Sigmoid colon (tissue), 7 donors: ENCODE data around the gene NLGN1. TPM values are rescaled to one million over a fixed set of nuclear protein-coding genes. Genes with fewer than 3 reads are reported as not detected.

Experiments used
- DNase-seq: peaks from one replicate; pipeline ENCODE4 v3.0.0-alpha.2; 2019
- H3K27ac ChIP-seq, 4 donors: fragments of 200-600 bp; sonication (generic); one replicate each; pipeline ENCODE4 v1.5.1; 2016 to 2019; ENCODE audit warnings: mild to moderate bottlenecking in 1 of 4
- H3K27me3 ChIP-seq, 3 donors: fragments of 200-600 bp; sonication (generic); one replicate each; pipeline ENCODE4 v1.5.1; 2019; ENCODE audit warnings: mild to moderate bottlenecking in 1 of 3
- H3K36me3 ChIP-seq, 4 donors: fragments of 200-600 bp; sonication (generic); one replicate each; pipeline ENCODE4 v1.5.1; 2016 to 2019
- H3K4me1 ChIP-seq, 4 donors: fragments of 200-600 bp; sonication (generic); one replicate each; pipeline ENCODE4 v1.5.1; 2017 to 2019
- H3K4me3 ChIP-seq, 4 donors: fragments of 200-600 bp; sonication (generic); one replicate each; pipeline ENCODE4 v1.5.1; 2017 to 2019; ENCODE audit warnings: mild to moderate bottlenecking in 2 of 4, moderate library complexity in 1 of 4
- H3K9me3 ChIP-seq, 4 donors: fragments of 200-600 bp in 3 of 4; sonication (generic) in 3 of 4; one replicate each; pipeline versions ENCODE4 v1.5.1 to v1.6.1; 2013 to 2019
- EP300 ChIP-seq, 4 donors: sonication (generic); formaldehyde crosslinking; IDR thresholded peaks; one replicate each; pipeline ENCODE4 v1.6.1; 2017; ENCODE audit warnings: antibody characterized with exemption in 4 of 4
- POLR2A ChIP-seq, 2 donors: fragments of 450-650 bp; IDR thresholded peaks; one replicate each; pipeline ENCODE4 v1.6.1; 2016; ENCODE audit warnings: antibody characterized with exemption in 2 of 2, mild to moderate bottlenecking in 2 of 2, moderate library complexity in 2 of 2
- POLR2AphosphoS5 ChIP-seq, 4 donors: sonication (generic); formaldehyde crosslinking; IDR thresholded peaks; one replicate each; pipeline ENCODE4 v1.6.1; 2017; ENCODE audit warnings: antibody characterized with exemption in 4 of 4
- WGBS, 2 donors: extraction: QIAGEN DNeasy Blood & Tissue Kit; methylation state at CpG; one replicate each; pipeline ENCODE4 v1.1.7; 2013; 5-methylcytosine and 5-hydroxymethylcytosine counted together
- intact Hi-C: fragments of 100-400 bp; cut with DNase I; formaldehyde crosslinking; loops from one replicate; pipeline ENCODE4 v1.15.1; 2023
- polyA plus RNA-seq, 3 donors: library from polyadenylated mRNA; stranded (reverse); fragments of 200-250 nt; gene quantifications; one replicate each; pipeline ENCODE4 v1.2.3, GENCODE V29; 2013
- total RNA-seq, 4 donors: library from RNA; depleted of rRNA; stranded (reverse); fragments of >200 nt; gene quantifications; one replicate each; pipeline ENCODE4 v1.1.0, GENCODE V29; 2016
- TF ChIP-seq, protein P1 (sequence below), 4 experiments: fragments of 450-650 bp in 3 of 4; fragments of 200-600 bp in 1 of 4; IDR thresholded peaks; one replicate each; pipeline ENCODE4 v1.5.1; 2016 to 2019; ENCODE audit warnings: antibody characterized with exemption in 4 of 4, mild to moderate bottlenecking in 3 of 4, moderate library complexity in 2 of 4
- donor health status: healthy with polysubstance abuse.
- donor health status: Bipolar disorder and iron deficiency.
- donor health status: healthy.

NLGN1 gene
- total and polyA plus RNA-seq, 7 donors, result under 0.01 to 33.5 (median 28.3) TPM; not detected in 1

DNA sequence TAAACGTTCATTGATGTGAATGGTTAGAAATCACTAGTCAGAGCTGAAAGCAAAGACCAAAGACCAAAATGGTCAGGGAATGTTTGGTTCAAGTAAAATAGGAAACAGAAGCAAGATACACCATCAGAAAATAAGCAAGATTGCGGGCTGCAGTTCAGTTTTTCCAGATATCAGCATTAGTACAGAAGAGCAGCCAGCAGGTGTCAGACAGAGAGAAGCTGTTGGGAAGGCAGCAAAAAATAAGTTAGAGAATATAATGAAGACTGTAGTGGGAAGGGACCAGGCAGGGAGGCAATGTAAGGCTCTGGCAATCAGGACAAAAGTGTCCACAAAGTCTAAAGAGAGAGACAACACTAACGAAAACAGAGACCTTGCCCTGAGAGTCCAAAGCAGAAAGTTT lies 822.2 kb downstream of the NLGN1 start:
- Histone ChIP-seq H3K36me3 (no peaks in the 10 kb centered on the region), H3K9me3 (no peaks in the 10 kb centered on the region), H3K27me3 (no peaks in the 10 kb centered on the region), H3K27ac (no peak overlapping the region), H3K4me1 (peaks cover 0 to 3% (median 0%) of the 10 kb centered on the region in 4 donors), H3K4me3 (no peak overlapping the region)
- TF ChIP-seq POLR2AphosphoS5 (IDR thresholded peaks at IDR 0.05) (no peak), POLR2A (IDR thresholded peaks at IDR 0.05) (no peak), EP300 (IDR thresholded peaks at IDR 0.05) (no peak)
- TF ChIP-seq, protein P1, sequence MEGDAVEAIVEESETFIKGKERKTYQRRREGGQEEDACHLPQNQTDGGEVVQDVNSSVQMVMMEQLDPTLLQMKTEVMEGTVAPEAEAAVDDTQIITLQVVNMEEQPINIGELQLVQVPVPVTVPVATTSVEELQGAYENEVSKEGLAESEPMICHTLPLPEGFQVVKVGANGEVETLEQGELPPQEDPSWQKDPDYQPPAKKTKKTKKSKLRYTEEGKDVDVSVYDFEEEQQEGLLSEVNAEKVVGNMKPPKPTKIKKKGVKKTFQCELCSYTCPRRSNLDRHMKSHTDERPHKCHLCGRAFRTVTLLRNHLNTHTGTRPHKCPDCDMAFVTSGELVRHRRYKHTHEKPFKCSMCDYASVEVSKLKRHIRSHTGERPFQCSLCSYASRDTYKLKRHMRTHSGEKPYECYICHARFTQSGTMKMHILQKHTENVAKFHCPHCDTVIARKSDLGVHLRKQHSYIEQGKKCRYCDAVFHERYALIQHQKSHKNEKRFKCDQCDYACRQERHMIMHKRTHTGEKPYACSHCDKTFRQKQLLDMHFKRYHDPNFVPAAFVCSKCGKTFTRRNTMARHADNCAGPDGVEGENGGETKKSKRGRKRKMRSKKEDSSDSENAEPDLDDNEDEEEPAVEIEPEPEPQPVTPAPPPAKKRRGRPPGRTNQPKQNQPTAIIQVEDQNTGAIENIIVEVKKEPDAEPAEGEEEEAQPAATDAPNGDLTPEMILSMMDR (IDR thresholded peaks at IDR 0.05), result no peak
- DNase-seq, result no peak
- intact Hi-C loops, result no loop called here
- WGBS, 2 donors, result 60 to 62% methylated on average over 3 of the region's 3 CpGs

DNA sequence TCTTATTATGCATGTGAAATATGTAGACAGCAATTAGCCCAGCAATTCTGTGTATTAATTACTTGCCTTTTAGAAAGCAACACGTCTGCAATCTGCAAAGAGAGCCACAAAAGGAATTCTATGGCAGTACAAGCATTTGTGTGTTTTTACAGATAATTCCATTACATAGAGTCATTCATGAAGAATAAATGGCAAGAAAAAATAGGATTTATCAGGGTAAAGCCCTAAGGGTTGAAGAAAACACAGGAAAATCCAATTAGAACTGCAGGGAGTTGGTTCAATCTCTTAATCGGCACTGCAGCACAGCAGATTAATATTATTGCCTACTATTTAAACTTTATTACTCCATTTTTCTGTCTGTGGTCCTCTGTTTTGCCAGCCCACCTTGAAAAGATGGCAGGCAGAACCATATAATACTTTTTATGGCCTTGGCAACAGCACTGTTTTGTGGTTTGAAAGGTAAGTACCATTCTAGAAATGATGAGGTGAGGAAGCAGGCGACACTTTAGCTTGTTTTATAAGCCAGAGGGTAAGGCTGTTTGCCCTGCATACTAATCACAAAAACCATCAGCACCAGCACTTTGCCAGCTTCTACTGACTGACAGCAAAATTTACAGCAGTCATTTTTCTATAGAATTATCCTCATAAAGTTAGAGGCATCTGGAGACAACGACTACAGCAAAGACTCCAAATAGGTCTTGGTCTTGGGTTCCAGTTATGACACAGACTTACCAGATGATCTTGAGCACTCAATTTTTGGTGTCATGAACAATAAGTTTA lies 823.4 kb downstream of the NLGN1 start:
- no peak for DNase-seq
- H3K9me3 ChIP-seq, result no peaks in the 10 kb centered on the region
- no peaks in the 10 kb centered on the region for H3K36me3 ChIP-seq
- TF ChIP-seq POLR2AphosphoS5 (IDR thresholded peaks at IDR 0.05) (no peak), POLR2A (IDR thresholded peaks at IDR 0.05) (no peak), EP300 (IDR thresholded peaks at IDR 0.05) (no peak)
- TF ChIP-seq, protein P1 (IDR thresholded peaks at IDR 0.05), result no peak
- intact Hi-C loops, result no loop called here
- H3K27ac ChIP-seq, result no peak overlapping the region
- WGBS, 2 donors, result 33 to 55% methylated on average over 4 of the region's 4 CpGs
- H3K4me1 ChIP-seq, result peaks cover 0 to 3% (median 0%) of the 10 kb centered on the region in 4 donors
- no peaks in the 10 kb centered on the region for H3K27me3 ChIP-seq
- H3K4me3 ChIP-seq, result no peak overlapping the region

DNA sequence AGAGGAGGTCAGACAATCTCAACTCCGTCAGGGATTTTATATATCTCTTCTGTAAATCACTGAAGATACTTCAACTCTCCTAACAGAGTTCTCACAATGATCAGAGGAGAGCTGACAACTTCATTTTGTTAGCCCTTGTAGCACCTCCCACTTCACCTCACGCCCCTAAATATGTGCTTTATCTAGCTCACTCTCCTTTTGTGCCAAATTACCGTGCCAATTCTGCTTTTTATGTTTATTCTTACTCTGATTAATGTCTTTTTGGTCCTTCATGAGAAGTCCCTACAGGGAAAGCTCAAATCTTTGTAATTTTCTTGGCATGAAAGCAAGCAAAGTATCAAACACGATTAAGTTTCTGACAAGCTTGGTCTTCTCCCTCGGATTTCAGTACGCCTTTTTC lies 825.5 kb downstream of the NLGN1 start:
- WGBS, 2 donors, result 60 to 73% methylated on average over 6 of the region's 6 CpGs
- H3K27me3 ChIP-seq, result no peaks in the 10 kb centered on the region

DNA sequence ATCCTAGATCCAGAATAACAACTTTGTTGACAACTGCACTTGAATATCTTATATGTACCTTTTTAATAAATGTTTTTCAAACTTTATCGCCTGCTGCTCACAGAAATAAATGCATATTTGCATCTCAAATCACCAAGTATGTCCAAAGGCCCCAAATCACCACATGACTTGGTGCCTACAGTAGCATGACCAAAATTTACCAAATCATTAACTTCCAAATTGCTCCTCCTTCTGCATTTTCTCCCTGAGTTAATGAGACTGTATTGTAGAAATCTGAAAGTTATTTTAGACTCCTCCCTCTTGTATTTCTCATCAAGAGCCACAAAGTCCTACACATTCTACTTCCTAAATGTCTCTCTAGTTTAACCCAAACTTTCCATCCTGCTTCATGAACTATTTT lies 826.1 kb downstream of the NLGN1 start:
- Histone ChIP-seq H3K4me1 (peaks cover 0 to 3% (median 0%) of the 10 kb centered on the region in 4 donors), H3K27ac (no peak overlapping the region), H3K36me3 (no peaks in the 10 kb centered on the region), H3K4me3 (no peak overlapping the region), H3K9me3 (no peaks in the 10 kb centered on the region), H3K27me3 (no peaks in the 10 kb centered on the region)
- DNase-seq, result no peak
- intact Hi-C loops, result no loop called here
- TF ChIP-seq POLR2A (IDR thresholded peaks at IDR 0.05) (no peak), EP300 (IDR thresholded peaks at IDR 0.05) (no peak), POLR2AphosphoS5 (IDR thresholded peaks at IDR 0.05) (no peak)
- TF ChIP-seq, protein P1 (IDR thresholded peaks at IDR 0.05), result no peak
- 86 to 91% methylated on average over 1 of the region's 1 CpG for WGBS, 2 donors

More for the DNA sequence above, 825.5 kb downstream of the NLGN1 start:
- Histone ChIP-seq H3K9me3 (no peaks in the 10 kb centered on the region), H3K27ac (no peak overlapping the region), H3K36me3 (no peaks in the 10 kb centered on the region), H3K4me1 (peaks cover 0 to 3% (median 0%) of the 10 kb centered on the region in 4 donors), H3K4me3 (no peak overlapping the region)
- intact Hi-C loops, result no loop called here
- TF ChIP-seq EP300 (IDR thresholded peaks at IDR 0.05) (no peak), POLR2A (IDR thresholded peaks at IDR 0.05) (no peak), POLR2AphosphoS5 (IDR thresholded peaks at IDR 0.05) (no peak)
- TF ChIP-seq, protein P1 (IDR thresholded peaks at IDR 0.05), result no peak
- no peak for DNase-seq
